ENCODE measurements around the gene KIF4A. TPM values are rescaled to one million over a fixed set of nuclear protein-coding genes. Genes with fewer than 3 reads are reported as not detected.
"Not testable (repeated sequence)": the region's sequence is repeated elsewhere in the genome, so short reads cannot be mapped to it uniquely, and the experiment has no call there.

Gene KIF4A
- total and polyA plus RNA-seq, 2 of the 13 experiments (the other 11 are each of a cell fraction or from before 2014, with no cell fraction given): 9.4 to 28.2 TPM

DNA sequence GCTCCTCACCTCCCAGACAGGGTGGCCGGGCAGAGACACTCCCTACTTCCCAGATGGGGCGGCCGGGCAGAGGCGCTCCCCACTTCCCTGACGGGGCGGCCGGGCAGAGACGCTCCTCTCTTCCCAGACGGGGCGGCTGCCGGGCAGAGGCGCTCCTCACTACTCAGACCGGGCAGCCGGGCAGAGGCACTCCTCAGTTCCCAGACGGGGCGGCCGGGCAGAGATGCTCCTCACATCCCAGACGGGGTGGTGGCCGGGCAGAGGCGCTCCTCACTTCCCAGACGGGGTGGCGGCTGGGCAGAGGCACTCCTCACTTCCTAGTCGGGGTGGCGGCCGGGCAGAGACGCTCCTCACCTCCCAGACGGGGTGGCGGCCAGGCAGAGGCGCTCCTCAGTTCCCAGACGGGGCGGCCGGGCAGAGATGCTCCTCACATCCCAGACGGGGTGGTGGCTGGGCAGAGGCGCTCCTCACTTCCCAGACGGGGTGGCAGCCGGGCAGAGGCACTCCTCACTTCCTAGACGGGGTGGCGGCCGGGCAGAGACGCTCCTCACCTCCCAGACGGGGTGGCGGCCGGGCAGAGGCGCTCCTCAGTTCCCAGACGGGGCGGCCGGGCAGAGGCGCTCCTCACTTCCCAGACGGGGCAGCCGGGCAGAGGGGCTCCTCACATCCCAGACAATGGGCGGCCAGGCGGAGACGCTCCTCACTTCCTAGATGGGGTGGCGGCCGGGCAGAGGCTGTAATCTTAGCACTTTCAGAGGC is 59.6 kb downstream of the KIF4A start:
- ATAC-seq; BruUV-seq (replicated peaks); H3K27ac ChIP-seq (ENCODE audit: extremely low read length, insufficient read depth, low read length); POLR2A ChIA-PET; H3K79me2 ChIP-seq (ENCODE audit: insufficient read depth, low read length); intact Hi-C loops (cut with micrococcal nuclease; ENCODE audit: unreplicated experiment); H3K4me2 ChIP-seq (ENCODE audit: low read depth, low read length); H3K4me1 ChIP-seq (ENCODE audit: insufficient read depth, low read length); H3K36me3 ChIP-seq (replicated peaks in 1 of 2; ENCODE audit: control insufficient read depth in 1 of 2, insufficient read depth in 2 of 2, low read length in 2 of 2); H3K27me3 ChIP-seq (ENCODE audit: control insufficient read depth in 1 of 2, insufficient read depth in 2 of 2, low read length in 2 of 2); DNase-seq (ENCODE audit: low spot score); CTCF ChIA-PET (ENCODE audit: low intra/inter-chr PET ratio, low total read pairs); H4K20me1 ChIP-seq (ENCODE audit: insufficient read depth, low read length); in situ Hi-C loops (cut with HindIII; ENCODE audit: extremely low pct_ligation_motif_present, low pct_unique_long_range_greater_than_20kb); H2AFZ ChIP-seq (ENCODE audit: low read length); FAIRE-seq; H3K9ac ChIP-seq (ENCODE audit: insufficient read depth, low read depth, low read length); H3K9me3 ChIP-seq (ENCODE audit: low read length); H3K4me3 ChIP-seq (replicated peaks in 1 of 3; ENCODE audit: insufficient read depth in 1 of 3, low read depth in 2 of 3, low read length in 3 of 3): not testable (repeated sequence)
- 98% methylated on average over 12 of the region's 55 CpGs for WGBS (ENCODE audit: low lambda C conversion rate)

GRCh38 chrX:70352496-70352895 is 62.6 kb downstream of the KIF4A start:
- no peak overlapping the region for H3K9ac ChIP-seq (ENCODE audit: insufficient read depth, low read depth, low read length)
- in situ Hi-C loops (cut with HindIII; ENCODE audit: extremely low pct_ligation_motif_present, low pct_unique_long_range_greater_than_20kb) (no loop called here), intact Hi-C loops (cut with micrococcal nuclease; ENCODE audit: unreplicated experiment) (no loop called here)
- H3K79me2 ChIP-seq (ENCODE audit: insufficient read depth, low read length): no peaks in the 10 kb centered on the region
- CTCF ChIA-PET (ENCODE audit: low intra/inter-chr PET ratio, low total read pairs): no interaction called here
- H3K27ac ChIP-seq (ENCODE audit: extremely low read length, insufficient read depth, low read length): no peak overlapping the region
- FAIRE-seq: no peak
- no peaks in the 10 kb centered on the region for H3K9me3 ChIP-seq (ENCODE audit: low read length)
- H3K36me3 ChIP-seq (replicated peaks in 1 of 2; ENCODE audit: control insufficient read depth in 1 of 2, insufficient read depth in 2 of 2, low read length in 2 of 2): 0 out of 5 replicates have a peak, but pooled peaks cover 0 to 3% of the 10 kb centered on the region in 2 experiments
- DNase-seq (ENCODE audit: low spot score): no peak
- ATAC-seq: no peak
- 100% methylated on average over 3 of the region's 3 CpGs for WGBS (ENCODE audit: low lambda C conversion rate)
- H3K4me3 ChIP-seq (replicated peaks in 1 of 3; ENCODE audit: insufficient read depth in 1 of 3, low read depth in 2 of 3, low read length in 3 of 3): no peak overlapping the region
- H3K4me2 ChIP-seq (ENCODE audit: low read depth, low read length): no peak overlapping the region
- POLR2A ChIA-PET: no interaction called here
- no peaks in the 10 kb centered on the region for H3K4me1 ChIP-seq (ENCODE audit: insufficient read depth, low read length)
- BruUV-seq (replicated peaks): no TSS peak
- H4K20me1 ChIP-seq (ENCODE audit: insufficient read depth, low read length): no peaks in the 10 kb centered on the region
- no peak overlapping the region for H2AFZ ChIP-seq (ENCODE audit: low read length)
- H3K27me3 ChIP-seq (ENCODE audit: control insufficient read depth in 1 of 2, insufficient read depth in 2 of 2, low read length in 2 of 2): no peaks in the 10 kb centered on the region
- no peak for TF ChIP-seq SNRNP70 (IDR thresholded peaks at IDR 0.05; ENCODE audit: low read depth, low read length)
- TF ChIP-seq GRHL1 (CRISPR knock-in tag; conservative IDR thresholded peaks at IDR 0.05): no peak
- no peak for TF ChIP-seq ZNF468 (CRISPR knock-in tag; IDR thresholded peaks at IDR 0.05)
- no peak for TF ChIP-seq IKZF1 (IDR thresholded peaks at IDR 0.05)
- TF ChIP-seq PLSCR1 (CRISPR knock-in tag; IDR thresholded peaks at IDR 0.05; ENCODE audit: borderline replicate concordance): no peak
- no peak for TF ChIP-seq KMT2A (CRISPR knock-in tag; IDR thresholded peaks at IDR 0.05)
- TF ChIP-seq CBX5 (CRISPR knock-in tag; IDR thresholded peaks at IDR 0.05; ENCODE audit: borderline replicate concordance): no peak
- no peak for TF ChIP-seq ZNF224 (CRISPR knock-in tag; IDR thresholded peaks at IDR 0.05)
- TF ChIP-seq BRD4 (CRISPR knock-in tag; IDR thresholded peaks at IDR 0.05): no peak
- no peak for TF ChIP-seq ZNF34 (CRISPR knock-in tag; IDR thresholded peaks at IDR 0.05; ENCODE audit: borderline replicate concordance)
- TF ChIP-seq YEATS2 (CRISPR knock-in tag; IDR thresholded peaks at IDR 0.05; ENCODE audit: borderline replicate concordance): no peak
- no peak for TF ChIP-seq MBD4 (IDR thresholded peaks at IDR 0.05; ENCODE audit: borderline replicate concordance, low read length)
- no peak for TF ChIP-seq AGO2 (optimal IDR thresholded peaks at IDR 0.05; ENCODE audit: low read depth, low read length)

All from HepG2 (cell line).